HG03108 (cell line): ENCODE results near the gene GDPD5.

Source experiments
- ATAC-seq: cut with Tn5 transposase; IDR thresholded peaks from one replicate; pipeline ENCODE4 v1.9.1; 2021; ENCODE audit warnings: moderate library complexity; ENCODE audit not compliant: unreplicated experiment

GDPD5 gene

DNA sequence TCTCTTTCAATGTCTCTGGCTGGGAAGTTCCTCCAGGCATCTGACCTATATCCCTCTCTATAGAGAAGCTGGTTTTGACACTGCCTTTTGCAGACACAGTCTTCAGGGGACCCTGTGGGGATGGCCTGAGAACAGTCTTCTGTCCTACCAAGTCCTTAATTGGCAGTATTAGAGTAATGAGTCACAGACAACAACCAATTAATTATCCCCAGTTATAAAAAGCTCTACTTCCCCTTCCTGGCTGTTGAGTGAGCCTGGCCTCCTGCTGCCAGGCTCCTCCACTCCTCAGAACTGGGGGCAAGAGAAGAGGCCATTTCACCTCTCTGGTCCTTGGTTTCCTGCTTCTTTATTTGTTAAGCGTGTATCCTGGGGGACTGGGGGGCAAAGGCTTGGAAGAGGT, 51.5 kb downstream of the GDPD5 start:
- ATAC-seq: no peak

DNA sequence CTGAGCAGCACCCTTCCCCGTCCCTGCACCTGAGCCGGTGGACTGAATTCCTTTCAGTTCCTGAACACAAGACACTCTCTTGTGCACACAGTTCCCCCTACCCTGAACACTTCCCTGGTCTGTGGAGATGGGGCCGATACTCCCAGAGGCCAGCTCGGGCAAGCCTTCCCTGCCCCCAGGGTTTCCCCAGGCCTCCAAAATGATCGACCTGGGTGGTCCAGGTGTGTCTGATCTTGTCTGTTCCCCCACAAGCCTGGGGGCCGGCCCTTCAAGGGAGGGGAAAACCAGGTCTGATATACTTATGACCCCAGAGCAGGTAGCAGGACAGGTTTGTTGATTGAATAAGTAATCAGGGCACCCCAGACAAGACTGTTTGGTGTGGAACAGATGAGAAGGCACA, 52.1 kb downstream of the GDPD5 start:
- ATAC-seq: no peak

DNA sequence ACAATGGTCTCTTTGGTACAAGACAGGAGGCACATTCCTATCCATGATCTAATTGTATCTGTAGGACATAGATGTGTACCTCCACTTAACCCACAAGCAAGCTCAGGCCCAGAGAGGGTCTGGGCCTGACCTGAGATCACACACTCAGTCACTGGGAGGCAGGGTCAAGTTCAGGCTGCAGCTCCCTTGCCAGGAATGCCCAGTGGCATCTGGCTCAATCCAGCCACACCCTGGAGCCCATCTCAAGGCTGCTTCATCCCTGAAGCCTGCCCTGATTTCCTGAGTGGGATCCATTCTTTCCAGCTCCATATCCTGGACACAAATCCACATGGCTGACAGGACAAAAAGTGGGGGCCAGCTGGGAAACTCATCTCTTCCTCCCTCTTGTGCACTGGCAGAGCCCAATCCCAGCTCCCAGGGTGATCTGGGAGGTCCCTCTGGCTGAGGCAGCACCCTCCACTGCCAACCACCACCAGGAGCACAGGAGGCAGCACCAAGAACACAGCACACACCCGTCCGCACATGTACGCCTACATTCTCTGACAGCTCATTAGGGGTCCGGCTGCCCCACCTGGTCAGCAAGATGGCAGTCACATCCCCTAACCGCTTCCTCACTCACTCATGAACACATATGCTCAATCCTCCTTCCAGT, 53.5 kb downstream of the GDPD5 start:
- ATAC-seq: no peak

DNA sequence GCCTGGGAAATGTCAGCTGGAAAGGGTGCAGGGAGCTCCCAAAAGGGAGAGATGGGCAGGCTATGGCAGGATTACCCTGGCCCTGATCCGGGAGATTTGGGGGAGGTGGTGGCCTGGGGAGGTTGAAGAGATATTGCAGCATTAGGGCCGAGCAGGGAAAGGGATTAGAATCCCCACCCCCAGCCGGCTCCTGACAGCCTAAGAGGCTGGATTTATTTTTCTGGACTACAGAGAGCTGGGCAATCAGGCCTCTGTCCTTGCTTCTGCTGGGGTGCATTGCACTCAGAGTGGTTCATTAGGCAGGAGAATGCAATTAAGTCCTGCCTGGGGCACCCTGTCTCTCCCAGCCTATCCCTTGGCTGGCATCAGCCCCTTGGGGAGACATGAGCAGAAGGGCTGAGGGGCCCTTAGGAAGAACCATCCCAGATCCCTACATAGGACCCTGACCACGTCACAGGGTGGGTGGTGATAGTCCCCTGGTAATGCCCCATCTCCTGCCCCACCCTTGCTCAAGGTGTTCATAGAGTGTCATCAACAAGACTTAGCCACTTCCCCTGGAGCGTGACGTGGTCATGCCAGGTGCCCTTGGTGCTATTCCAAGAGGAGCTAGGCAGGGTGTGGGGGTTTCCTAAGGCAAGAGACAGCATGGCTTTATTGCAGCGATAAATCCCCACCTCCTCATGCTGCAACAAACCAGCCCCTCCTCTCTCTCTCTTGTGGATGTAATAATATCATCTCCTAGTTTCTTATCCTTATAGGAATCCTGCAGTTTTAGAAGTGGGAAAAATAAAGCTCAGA, 54.4 kb downstream of the GDPD5 start:
- ATAC-seq: no peak

DNA sequence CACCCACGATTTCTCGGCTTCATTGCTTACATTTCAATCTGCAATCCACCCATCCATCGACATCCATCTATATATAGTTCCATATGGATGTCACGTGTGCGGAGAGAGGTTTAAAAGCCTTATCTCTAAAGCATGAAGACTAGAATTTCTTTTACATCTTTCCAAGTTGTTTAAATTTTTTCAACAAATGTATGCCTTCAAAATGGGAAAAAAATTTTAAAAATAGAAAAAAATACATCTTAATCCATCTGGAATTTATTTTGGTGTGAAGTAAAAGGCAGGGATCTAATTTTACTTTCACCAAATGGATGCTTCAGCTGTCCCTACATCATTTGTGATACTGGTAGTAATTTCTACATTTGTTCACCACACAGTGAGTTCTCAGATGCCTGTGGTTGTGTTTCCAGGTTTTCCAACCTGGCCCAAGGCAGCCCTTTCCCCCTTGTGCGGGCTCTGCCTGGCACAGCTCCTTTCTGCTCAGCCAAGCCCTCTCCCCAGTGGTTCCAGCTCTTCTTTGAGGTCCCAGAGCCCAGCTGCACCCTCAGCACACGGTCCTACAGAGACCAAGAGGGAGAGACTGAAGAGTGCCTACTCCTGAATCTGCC, 55.2 kb downstream of the GDPD5 start:
- no peak for ATAC-seq

DNA sequence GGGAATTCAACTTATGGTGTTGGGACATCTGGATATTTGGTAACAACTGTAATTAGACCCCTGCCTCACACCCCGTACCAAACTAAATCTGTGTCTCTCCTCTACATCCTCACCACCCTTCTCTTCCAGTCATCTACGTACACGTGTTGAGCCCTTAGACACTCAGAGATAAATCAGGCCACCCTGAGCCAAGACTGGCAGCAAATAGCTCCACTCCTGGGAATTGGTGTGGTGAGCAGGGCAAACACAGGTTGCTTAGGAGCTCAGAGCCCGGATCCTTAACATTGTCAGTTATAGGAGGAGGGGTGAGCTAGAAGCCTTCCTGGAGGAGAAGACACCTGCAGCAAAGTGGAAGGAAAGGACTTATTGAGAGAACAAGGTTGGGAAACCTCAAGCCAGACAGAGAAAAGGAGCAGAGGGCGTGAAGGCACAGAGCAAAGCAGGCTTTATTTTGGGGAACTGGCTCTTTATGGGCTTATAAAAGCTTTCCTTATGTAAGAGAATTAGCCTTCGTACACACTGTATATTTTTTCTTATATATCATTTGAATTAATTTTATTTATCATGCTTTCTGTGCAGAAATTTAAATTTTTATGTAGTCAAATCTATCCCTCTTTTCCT, 55.8 kb downstream of the GDPD5 start:
- no peak for ATAC-seq

DNA sequence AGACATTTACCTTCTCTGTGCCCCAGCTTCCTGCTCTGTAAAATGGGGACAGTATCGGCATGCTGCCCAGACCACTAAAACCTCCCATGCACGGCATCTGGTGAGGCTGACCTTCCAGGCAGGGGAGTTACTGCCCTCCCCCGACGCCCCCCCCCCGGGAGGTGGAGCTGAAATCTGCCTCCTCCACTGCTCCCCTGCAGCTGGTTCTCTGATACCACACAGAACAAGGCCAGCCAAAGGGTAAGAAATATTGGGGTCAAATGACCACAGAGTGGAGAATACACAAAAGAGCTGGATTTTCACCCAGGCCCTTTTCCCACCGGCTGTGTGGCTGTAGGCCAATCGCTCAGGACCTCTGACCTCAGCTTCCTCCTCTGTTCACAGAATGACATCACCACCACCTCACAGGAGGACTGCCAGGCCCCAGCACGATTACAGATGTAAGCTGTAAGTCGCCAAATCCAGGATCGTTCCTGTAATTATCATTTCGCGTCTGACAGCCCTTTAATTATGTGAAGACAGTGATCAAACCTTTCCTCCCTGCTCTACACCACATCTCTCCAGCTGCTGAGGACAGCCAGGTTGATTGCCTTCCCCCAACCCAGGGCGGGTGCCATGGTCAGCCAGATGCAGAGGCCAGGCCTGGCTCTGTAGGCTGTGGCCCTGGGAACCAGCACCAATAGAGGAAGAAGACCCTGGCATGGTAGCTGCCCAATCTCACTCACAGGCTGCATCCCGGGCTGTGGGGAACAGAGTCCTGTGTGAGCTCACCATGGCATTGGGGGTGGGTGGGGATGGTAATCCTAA, 57.0 kb downstream of the GDPD5 start:
- no peak for ATAC-seq

DNA sequence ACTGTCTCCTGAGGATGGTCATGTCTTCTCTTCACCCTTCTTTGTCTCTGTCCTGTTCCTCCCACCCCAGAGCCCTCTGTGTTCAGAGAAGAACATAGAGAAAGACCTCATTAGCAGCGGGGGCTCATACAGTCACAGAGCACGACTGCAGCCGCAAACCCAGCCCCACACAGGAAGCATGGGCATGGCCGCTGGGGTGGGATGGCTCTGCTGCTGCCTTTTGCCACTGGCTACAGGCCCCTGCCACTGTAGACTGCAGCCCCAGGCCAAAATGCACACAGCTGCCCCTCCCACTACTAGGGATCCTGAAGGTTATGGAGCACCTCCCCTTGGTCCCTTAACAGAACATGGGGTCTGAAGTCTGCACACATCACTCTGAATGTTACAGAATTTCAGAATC, 57.9 kb downstream of the GDPD5 start:
- no peak for ATAC-seq

DNA sequence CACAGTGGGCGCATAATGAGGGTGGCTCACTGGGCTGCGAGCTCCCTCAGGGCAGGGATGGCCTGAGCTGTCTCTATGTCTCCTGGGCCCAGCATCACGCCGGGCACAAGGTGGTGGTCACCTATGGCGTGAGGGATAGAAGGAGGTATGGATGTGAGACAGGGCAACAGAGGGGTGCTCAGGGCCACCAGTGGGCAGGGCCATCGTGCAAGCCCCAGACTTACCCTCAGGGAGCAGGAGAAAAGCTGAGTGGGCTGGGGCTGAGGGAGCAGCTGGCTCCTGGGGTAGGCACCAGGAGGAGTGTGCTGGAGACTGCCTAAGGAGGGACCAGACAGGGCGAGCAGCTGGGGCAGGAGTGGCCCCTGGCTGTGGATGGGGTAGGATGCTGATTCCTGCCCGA, 58.4 kb downstream of the GDPD5 start:
- ATAC-seq: no peak

DNA sequence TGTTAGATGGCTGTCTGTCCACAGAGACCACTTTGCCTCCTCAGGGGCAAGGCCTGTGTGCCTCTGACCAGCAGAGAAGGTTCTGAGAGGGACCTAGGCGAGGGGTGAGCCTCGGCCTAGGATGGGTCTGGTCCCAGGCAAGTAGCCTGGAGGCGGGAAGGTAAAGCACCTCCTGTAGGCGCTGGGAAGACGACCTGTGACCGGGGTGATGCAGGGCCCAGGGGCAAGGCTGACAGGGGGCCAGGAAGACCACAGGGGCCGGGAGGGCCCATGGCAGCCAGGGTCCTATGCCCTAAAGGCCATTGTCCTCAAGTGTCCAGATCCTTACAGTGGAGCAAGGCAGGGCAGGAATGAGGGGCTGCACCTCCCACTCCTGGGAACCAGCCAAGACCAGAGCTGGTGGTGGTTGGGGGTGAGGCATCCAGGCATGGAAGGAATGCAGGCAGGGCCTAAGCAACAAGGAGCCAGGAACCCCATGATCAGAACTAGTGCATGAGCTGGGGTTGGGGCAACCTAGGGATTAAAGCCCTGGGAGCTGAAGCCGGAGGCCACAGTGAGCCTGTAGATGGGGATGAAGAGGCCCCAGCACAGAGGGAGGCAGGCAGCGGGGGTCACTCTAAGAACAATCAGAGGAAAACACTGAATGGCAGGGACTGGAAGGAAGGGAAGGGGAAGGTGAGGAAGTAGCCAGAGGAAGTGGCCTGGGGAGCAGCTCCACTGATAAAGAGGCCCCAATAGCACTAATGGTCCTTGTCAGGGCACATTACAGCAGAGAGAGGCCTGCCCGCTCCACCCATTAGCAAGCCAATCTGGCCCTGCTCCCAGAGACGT, 59.8 kb downstream of the GDPD5 start:
- no peak for ATAC-seq

DNA sequence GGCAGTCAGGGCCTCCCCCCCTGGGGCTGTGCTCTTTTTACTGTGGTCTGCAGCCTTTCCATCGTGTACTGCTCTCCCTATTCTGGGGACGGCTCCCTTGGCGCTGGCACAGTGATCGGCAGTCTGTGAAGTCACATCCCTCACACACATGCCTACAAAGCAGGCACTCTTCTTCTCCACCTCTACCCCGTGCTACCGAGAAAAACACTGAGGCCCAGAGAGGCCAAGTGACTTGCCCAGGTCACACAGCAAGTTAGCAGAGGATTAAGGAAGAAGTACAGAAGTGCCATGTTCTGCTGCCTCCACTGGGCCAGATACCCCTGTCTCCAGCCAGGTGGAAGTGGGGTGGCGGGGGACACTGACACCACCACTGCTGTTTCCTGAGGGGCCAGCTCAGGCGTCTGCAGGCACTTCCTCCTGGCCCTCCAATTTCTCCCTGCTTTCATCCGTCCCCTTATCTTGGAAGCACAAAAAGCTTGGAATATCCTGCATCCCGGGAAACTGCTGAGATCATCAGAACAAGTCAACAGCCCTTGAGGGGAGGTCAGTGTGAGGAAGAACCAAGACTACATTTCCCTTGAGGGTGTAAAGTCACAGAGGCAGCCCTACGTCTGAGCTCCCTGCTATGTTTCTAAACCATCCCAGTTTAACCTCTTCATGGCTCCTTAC, 62.5 kb downstream of the GDPD5 start:
- no peak for ATAC-seq

DNA sequence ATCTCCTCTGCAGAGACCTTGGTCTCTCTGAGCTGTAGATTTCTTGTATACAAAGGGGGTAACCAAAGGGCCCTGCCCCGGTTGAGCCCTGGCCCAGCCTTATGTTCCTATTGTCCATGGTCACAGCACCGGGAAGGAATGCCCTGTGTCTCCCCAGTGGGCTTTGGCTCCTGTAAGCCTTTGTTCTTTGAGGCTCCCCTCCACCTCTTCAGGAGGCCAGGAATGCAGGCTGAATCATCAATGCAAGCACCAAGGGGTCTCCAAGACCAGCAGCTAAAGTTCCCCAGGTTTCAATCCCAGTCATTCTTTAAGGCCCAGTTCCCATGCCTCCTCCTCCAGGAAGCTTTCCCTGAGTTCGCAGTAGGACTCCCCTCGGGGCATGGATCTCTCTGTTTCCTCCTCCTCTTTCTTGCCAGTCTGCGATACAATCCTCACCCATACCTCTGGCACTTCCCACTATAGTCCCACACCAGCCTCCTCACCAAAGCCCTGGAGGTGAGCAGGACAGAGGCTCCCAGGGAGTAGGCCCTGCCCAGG, 63.6 kb downstream of the GDPD5 start:
- no peak for ATAC-seq

DNA sequence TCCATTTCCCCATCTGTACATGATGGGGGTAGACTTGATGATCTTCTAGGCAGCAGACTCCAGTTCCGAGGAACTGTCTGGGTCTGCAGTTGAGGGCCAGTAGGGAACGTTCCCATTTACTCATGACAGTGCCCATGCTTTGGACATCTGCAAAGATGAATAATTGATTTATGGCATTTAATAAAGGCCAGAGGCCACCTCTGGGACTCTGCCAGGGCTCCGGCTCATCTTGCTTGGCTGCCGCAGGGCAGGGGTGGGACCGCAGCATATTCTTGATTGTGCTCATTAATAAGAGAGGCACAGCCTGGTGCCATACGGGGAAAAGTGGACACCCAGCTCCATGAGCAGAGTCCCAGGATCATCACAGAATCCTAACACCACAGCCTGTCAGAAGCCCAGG, 64.6 kb downstream of the GDPD5 start:
- ATAC-seq: no peak

DNA sequence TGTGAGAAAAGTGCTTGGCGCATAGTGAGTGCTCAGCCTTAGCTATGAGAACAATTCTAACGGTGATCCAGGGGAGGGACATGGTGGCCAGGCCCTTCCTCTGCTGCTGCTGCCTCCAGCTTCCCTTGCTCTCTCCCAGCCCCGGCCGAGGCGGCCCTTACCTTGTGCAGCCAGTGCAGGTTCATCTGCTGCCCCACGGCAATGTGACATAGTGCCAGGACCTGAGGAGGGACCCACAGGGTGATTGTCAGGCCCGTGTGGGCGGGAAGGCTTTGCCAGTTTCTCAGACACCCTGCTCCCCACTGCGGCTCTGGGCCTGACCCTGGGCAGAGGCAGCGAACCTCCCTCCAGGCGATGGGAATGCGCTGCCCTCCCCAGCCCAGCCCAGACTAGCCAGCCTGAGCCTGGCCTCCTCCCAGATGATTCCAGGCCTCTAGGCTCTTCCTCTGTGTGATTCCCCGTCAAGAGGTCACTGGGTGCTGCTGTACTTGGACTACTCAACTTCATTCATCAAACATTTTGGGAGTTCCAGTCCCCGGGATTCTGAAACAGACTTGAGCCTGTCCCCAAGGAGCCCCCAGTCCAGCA, 69.1 kb downstream of the GDPD5 start:
- no peak for ATAC-seq

DNA sequence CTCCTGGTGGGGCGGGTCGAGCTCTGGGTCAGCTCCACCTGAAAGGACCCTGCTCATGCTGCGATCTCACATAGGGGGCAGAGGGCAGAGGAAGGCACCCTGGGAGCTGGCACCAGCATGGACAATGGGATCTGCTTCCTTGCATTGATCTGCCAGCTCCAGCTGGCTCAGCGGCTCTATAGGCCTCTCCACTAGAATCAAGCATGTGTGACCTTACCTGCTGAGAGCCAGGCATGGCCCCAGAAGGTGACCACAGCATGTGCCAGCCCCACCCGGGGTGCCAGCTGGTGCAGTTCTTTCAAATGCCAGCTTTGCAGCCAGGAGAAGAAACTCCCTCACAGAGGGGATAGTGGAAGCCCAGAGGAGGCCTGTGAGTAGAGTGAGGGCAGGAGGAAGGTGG, 70.8 kb downstream of the GDPD5 start:
- no peak for ATAC-seq

DNA sequence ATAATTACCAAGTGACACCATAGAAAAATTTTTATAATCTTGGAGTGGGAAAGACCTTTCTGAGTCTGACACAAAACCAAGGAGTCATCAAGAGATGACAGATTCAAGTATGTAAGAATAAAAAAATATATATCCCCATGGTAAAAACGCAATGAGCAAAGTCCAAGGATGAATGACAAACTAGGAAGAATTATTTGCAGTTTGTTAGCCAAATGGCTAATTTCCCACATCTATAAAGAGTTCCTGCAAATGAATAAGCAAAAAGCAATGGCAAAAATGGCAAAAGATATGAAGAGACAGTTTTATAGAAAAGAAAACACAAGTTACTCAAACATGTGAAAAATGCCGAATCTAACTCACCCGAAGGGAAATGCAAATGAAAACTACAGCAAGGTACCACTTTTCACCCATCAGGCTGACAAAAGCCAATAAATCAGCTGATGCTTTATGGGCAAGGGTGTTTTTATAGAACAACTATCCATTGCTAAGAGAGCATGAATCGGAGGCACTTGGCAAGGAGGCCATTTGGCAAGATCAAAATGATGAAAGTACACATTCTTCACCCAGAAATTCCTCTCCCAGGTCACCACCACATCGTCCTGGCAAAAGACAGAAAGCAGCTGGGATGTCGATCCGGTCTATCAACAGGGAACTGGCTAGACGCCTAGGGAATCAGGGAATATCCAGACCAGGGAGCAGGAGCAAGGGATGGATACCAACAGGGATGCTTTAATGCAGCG, 71.7 kb downstream of the GDPD5 start:
- ATAC-seq: no peak

DNA sequence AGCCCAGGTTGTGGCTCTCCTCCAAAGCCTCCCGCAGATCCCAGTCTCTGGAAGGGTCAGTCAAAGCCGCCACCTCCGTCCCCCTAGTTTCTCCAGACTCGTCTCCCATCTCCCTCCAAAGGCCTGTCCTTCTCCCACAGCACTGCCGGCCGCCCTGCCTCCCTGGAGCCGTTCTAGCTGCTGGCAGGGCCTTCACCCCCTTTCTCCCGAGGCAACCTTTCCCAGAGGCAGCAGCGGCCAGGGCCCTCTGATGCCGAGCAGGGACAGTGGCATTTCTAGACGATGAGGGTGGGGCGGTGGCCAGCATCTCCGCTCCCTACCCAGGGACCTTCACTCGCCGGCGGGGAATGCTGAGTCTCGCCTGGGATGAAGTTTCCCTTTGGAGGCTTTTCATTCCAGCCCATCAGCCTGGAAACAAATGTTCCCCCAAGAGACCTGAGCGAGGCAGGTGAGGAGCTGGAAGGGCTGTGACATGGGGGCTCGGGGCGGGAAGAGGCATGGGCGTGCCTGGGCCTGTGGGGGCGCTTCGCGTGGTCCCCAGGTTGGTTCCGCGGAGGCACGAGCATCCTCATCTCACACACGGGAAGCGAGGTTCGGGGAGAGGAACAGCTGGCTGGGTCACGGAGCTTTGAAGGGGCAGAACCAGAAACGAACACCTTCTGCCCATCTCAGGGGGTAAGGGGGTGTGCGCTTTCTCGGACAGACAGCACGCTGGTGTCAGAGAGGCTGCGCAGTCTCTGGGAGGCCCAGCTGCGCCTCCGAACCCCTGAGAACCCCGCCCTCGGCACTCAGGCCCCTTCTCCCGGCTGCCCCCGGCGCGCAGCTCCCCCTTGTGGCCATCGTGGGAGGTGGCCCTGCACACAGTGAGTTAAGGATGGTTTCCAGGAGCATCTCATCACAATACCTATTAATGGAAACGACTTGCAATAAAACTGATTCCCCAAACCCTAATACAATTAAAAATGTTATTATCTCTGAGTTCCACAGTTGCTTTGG, 74.6 kb downstream of the GDPD5 start:
- ATAC-seq: no peak
